DOHH2 (cell line): ENCODE data around the gene SMYD1.

Source experiments
- H3F3A ChIP-seq: fragments of 200-600 bp; sonication (generic), shearing (Covaris generic); 2 replicates; pipeline ENCODE4 v1.6.0; 2016; ENCODE audit warnings: antibody characterized with exemption, mild to moderate bottlenecking; ENCODE audit not compliant: control insufficient read depth, insufficient read depth
- H3K27ac ChIP-seq: fragments of 200-600 bp; sonication (generic); 2 replicates; pipeline ENCODE4 v1.5.1; 2014; ENCODE audit warnings: low read depth, mild to moderate bottlenecking, low read length, moderate library complexity
- H3K27me3 ChIP-seq: fragments of 200-600 bp; sonication (generic); 2 replicates; pipeline ENCODE4 v1.6.1; 2014; ENCODE audit warnings: mild to moderate bottlenecking, low read length, mixed read lengths; ENCODE audit not compliant: control insufficient read depth
- H3K36me3 ChIP-seq: fragments of 200-600 bp; sonication (generic); 2 replicates; pipeline ENCODE4 v1.6.1; 2014; ENCODE audit warnings: mild to moderate bottlenecking, low read length, moderate library complexity, mixed read lengths; ENCODE audit not compliant: control insufficient read depth
- H3K4me1 ChIP-seq: fragments of 200-600 bp; sonication (generic); 2 replicates; pipeline ENCODE4 v1.6.1; 2014; ENCODE audit warnings: mild to moderate bottlenecking, low read length, mixed read lengths; ENCODE audit not compliant: control insufficient read depth
- H3K4me2 ChIP-seq: fragments of 200-600 bp; sonication (generic); 2 replicates; pipeline ENCODE4 v1.6.0; 2014; ENCODE audit warnings: mild to moderate bottlenecking, low read length, moderate library complexity
- H3K4me3 ChIP-seq: fragments of 200-600 bp; sonication (generic); 2 replicates; pipeline ENCODE4 v1.5.1; 2014; ENCODE audit warnings: mild to moderate bottlenecking, low read length, mixed read lengths
- H3K79me2 ChIP-seq: fragments of 200-600 bp; sonication (generic); 2 replicates; pipeline ENCODE4 v1.6.1; 2014; ENCODE audit warnings: mild to moderate bottlenecking, low read length, mixed read lengths; ENCODE audit not compliant: control insufficient read depth
- H3K9me2 ChIP-seq: fragments of 200-600 bp; sonication (generic); replicated peaks from 2 replicates; pipeline ENCODE4 v1.6.1; 2014; ENCODE audit warnings: mild to moderate bottlenecking, low read length, mixed read lengths; ENCODE audit not compliant: control insufficient read depth
- H3K9me3 ChIP-seq: fragments of 200-600 bp; sonication (generic); 2 replicates; pipeline ENCODE4 v1.6.1; 2014; ENCODE audit warnings: antibody characterized with exemption, low read length, mixed read lengths; ENCODE audit not compliant: control insufficient read depth, insufficient read depth
- H4K20me1 ChIP-seq: fragments of 200-600 bp; sonication (generic); 2 replicates; pipeline ENCODE4 v1.6.0; 2014; ENCODE audit warnings: low read depth, mild to moderate bottlenecking, antibody characterized with exemption, low read length, moderate library complexity; ENCODE audit not compliant: control insufficient read depth, insufficient read depth
- CTCF ChIP-seq: fragments of 200-600 bp; sonication (generic); IDR thresholded peaks from one replicate; pipeline ENCODE4 v1.5.1; 2014; ENCODE audit warnings: antibody characterized with exemption, mild to moderate bottlenecking, low read depth, low read length; ENCODE audit not compliant: poor library complexity, severe bottlenecking
- EZH2phosphoT487 ChIP-seq: fragments of 200-600 bp; sonication (generic); IDR thresholded peaks from 2 replicates; pipeline ENCODE4 v1.6.1; 2017; ENCODE audit warnings: borderline replicate concordance, mild to moderate bottlenecking, antibody characterized with exemption, low read length, moderate library complexity, mixed read lengths

The SMYD1 gene

DNA sequence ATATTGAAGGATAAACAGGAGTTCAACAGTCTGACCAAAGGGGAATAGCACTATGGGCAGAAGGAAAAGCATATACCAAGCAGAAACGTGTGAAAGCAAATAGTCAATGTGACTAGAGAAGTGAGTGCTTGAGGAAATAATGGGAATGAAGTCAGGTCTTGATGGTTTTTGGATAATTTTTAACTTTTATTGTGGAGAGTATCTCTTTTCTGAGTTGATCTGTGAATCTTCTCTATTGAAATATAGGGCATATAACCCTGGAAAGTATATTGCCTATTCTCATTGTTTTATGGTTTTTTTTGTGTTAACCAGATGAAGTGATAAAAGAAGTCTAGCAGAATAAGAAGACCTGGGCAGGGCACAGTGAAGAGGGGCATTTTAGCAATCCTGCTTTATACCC is 76.6 kb downstream of the SMYD1 start:
- no peaks in the 10 kb centered on the region for H3K79me2 ChIP-seq

GRCh38 chr2:88144914-88145497 is 77.4 kb downstream of the SMYD1 start:
- Histone ChIP-seq H3K27ac (no peak overlapping the region), H3K36me3 (no peaks in the 10 kb centered on the region), H3K4me1 (no peaks in the 10 kb centered on the region), H3K27me3 (0 out of 2 replicates have a peak, but pooled peaks cover 3% of the 10 kb centered on the region), H3K9me3 (peaks cover 6% of the 10 kb centered on the region; the same call in 1 of the 2 replicates), H4K20me1 (no peaks in the 10 kb centered on the region), H3K4me3 (no peak overlapping the region), H3K4me2 (no peak overlapping the region), H3K79me2 (no peaks in the 10 kb centered on the region), H3F3A (no peaks in the 10 kb centered on the region), H3K9me2 (no peaks in the 10 kb centered on the region)
- TF ChIP-seq CTCF (no peak), EZH2phosphoT487 (no peak)

More for the DNA sequence above, 76.6 kb downstream of the SMYD1 start:
- TF ChIP-seq CTCF (no peak), EZH2phosphoT487 (no peak)
- H3K9me3 ChIP-seq: peaks cover 6% of the 10 kb centered on the region; the same call in 1 of the 2 replicates
- no peaks in the 10 kb centered on the region for H4K20me1 ChIP-seq
- H3K36me3 ChIP-seq: no peaks in the 10 kb centered on the region
- H3K4me2 ChIP-seq: no peak overlapping the region
- H3K27me3 ChIP-seq: 0 out of 2 replicates have a peak, but pooled peaks cover 6% of the 10 kb centered on the region
- H3K4me1 ChIP-seq: no peaks in the 10 kb centered on the region
- no peaks in the 10 kb centered on the region for H3K9me2 ChIP-seq
- H3K4me3 ChIP-seq: no peak overlapping the region
- H3F3A ChIP-seq: no peaks in the 10 kb centered on the region
- H3K27ac ChIP-seq: no peak overlapping the region

DNA sequence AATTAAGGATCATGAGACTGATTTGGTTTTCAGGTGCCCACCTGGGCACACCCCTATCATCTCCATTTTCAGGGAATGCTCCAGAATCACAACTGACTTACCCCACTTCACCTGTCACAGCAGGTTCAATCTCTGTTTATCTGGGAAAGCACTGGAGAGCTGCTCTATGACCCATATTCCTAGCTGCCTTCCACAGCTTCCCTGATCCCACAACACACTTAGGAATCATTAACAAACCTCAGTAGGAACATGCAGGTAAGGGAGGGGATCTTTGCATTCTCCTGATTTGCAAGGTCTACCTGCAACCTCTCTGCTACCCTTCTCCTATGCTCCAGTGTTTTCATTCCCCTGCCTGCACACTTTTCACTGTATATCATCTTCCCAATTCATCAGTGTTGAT is 79.0 kb downstream of the SMYD1 start:
- Histone ChIP-seq H3K4me1 (no peaks in the 10 kb centered on the region), H3K27ac (no peak overlapping the region), H3K4me3 (no peak overlapping the region), H3K4me2 (no peak overlapping the region), H3K79me2 (no peaks in the 10 kb centered on the region), H3K9me2 (no peaks in the 10 kb centered on the region), H4K20me1 (no peaks in the 10 kb centered on the region), H3F3A (no peaks in the 10 kb centered on the region), H3K36me3 (no peaks in the 10 kb centered on the region), H3K27me3 (no peaks in the 10 kb centered on the region), H3K9me3 (peaks cover 6% of the 10 kb centered on the region; the same call in 1 of the 2 replicates)
- no peak for TF ChIP-seq EZH2phosphoT487
- no peak for TF ChIP-seq CTCF
